Globus pallidus (tissue), 1 donor: ENCODE measurements around the gene ISCA1.

Experiments
- DNase-seq: peaks from one replicate; pipeline ENCODE4 v3.0.0-alpha.2; 2015; ENCODE audit warnings: low spot score

ISCA1 gene

DNA sequence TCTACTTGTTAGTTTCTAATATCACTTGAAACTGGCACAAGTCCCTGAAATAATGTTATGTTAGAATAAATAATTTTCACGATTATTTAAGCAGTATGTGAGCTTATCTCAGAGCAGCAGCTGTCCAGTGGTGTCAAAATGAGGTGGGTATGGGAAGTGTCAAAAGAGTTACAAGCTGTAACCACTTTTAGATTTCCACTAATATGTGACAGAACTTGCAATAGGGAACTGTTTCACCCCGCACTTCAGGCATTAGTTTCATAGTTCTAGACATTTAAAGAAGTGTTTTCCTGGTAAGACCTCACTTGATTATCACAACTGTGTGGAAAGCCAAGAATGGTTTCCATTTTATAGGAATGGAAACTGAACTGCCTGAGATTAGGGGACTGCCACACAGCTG lies 2.9 kb upstream of the ISCA1 start:
- DNase-seq = no peak

DNA sequence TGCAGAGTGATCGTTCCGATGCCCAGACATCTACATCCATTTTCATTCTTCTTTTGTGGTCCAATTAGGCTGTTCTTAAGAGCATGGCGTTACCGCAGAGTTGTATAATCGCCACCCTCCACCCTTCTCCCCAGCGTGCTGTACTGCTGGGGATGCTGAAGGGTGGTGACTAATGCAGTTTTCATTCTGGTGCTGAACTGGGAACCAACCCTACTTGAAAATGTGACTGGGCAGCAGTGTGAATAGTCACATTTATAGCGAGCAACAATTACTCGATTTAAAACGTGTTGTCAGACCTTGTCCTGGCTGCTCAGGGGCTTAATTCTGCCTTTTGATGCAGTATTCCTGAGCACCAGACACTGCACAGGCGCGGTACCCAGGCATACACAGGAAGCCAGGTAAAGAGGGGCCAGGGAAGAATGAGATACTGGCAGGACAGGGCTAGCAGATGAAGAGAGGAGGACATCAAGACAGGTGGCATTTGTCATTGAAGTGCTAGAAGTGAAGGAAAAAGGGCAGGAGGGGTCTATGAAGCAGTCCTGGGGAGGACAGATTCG lies 719 bp upstream of the ISCA1 start:
- no peak for DNase-seq

DNA sequence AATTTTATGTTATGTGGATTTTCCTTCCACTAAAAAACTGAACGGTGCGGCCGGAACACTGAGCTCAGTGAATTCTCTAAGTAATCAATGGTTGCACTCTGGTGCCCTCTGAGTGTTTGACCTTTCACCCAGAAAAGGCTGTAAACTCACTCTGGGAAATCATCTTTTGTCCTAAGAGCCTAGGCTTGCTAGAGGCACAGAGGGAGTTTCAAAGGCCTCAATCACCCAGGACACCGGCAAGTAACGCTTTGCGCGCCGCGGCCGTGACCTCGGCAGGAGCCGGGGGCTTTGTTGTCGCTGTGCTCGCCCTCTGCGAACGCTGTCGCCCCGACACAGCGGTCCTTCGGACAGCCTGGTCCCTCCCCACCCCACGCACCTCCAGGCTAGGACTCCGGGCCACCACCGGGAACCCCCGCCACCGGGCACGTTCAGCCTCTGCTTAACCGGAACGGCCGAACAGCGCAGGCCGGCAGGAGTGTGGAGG lies 703 bp downstream of the ISCA1 start:
- DNase-seq = no peak

DNA sequence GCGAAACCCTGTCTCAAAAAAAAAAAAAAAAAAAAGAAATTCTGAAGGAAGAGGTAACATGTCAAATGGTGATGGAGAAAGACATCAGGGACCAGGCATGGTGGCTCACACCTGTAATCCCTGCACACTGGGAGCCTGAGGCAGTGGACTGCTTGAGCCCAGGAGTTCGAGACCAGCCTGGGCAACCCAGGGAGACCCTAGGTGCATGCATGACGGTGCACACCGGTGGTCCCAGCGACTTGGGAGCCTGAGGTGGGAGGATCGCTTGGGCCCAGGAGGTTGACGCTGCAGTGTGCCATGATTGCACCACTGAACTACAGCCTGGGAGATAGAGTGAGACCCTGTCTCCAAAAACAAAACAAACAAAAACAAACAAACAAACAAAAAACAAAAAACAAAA lies 1.8 kb downstream of the ISCA1 start:
- no peak for DNase-seq

DNA sequence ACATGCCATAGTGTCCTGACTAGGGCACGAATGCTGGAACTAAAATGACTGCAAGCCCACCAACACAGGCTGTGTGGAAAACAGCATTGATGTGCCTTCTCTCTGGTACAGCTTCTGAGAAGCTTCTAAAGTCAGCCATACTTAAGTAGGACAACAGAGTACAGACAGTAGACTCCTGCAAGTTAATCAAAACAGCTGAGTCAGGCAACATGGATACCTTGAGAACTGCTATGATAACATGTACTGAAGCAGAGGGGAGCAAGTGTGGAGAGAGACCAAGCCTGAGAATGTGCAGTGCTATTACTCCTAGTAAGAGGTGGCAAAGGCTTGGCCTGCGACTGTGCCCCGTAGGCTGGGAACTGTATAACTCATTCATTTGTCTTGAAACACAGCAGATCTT lies 2.5 kb downstream of the ISCA1 start:
- no peak for DNase-seq

DNA sequence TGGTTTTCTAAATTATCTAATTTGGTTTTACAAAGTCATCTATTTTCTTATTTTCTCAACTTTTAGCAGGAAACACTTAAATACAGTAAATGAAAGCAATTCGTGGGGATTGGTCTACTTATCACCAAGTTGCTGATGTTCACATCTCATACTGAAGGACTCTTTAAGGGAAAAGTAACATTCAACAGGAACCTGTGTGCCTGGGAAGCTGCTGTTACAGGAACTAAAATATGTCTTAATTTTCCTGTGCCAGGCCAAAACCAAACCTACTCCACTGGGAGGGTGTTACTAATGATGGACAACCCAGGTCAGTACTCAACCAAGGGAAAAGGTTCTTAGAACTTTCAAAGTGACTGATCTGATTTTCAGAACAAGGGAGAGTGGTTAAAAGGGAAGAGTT lies 5.3 kb downstream of the ISCA1 start:
- no peak for DNase-seq

DNA sequence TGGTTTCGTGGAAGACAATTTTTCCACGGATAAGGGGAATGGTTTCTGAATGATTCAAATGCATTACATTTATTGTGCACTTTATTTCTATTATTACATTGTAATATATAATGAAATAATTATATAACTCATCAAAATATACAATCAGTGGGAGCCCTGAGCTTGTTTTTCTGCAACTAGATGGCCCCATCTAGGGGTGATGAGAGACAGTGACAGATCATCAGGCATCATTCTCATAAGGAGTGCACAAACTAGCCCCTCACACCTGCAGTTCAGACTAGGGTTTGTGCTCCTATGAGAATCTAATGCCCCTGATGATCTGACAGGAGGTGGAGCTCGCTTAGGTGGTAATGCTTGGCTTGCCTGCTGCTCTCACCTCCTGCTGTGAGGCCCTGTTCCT lies 6.4 kb downstream of the ISCA1 start:
- DNase-seq = no peak

DNA sequence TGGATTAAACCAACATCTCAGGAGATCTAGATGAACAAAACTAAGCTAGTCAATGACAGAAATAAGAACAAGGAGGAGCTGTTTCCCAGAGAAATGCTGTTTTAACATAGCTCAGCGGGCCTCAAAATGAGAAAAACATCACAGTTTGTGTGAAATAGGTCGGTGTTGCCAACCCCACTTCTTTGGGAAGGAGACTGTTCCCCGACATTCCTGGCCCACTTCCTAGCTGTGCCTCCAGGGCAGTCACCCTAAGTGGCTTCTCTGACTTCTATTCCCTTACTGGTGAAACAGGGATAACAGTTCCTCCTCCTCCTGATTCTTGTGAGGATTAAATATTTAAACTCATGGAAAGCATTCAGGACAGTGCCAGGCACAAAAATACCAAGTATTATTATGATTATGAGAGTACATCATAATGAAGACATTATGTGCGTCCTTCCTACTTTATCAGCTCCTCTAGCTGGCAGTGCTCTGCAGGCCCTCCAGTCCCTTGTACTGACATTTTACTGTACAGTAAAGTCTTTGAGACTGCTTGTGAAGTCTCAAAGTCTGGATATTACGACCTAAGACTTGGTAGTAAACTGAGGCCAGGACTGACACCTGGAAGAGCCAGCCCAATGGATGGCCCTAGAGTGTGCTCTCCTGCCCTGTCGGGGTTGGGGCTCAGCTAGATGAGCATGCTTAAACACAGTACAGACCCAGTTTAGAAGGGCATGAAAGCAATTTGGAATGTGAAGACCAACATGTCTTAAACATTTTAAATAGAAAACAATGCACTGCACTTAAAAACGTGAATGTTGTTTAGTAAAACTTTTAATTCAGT lies 7.3 kb downstream of the ISCA1 start:
- no peak for DNase-seq

DNA sequence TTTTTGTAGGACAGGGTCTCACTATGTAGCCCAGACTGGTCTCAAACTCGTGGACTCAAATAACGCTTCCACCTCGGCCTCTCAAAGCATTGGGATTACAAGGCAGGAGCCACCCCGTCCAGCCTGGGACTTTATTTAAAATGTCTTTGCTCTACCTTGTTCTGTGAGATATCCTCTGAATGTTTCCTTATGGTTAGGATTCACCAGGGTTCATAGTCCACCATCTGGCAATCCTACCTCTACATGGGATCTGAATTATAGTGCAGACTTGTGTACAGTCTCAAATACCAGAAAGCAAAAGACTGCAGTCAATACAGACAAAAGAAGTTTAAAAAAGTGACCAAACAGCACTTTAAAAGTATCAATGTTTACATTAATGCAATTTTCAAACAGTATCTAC lies 10.1 kb downstream of the ISCA1 start:
- no peak for DNase-seq

DNA sequence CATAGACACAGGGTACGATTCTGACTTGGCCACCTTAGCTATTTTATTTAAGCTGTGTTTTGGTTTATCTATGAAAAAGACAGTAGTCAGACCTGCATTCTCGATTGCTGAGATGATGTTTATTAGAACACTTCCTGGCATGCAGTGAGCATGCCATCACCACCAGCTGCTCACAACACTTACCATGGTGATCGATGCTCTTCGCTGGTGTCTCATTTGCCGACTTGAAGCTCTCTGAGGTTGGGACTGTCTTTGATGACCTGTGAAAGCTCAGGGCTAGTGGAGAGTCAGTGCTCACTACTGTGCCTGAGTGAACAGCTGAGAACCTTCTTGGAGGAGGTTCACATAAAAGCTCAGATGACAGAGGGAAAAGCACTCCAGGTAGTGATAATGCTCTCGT lies 18.5 kb downstream of the ISCA1 start:
- no peak for DNase-seq

DNA sequence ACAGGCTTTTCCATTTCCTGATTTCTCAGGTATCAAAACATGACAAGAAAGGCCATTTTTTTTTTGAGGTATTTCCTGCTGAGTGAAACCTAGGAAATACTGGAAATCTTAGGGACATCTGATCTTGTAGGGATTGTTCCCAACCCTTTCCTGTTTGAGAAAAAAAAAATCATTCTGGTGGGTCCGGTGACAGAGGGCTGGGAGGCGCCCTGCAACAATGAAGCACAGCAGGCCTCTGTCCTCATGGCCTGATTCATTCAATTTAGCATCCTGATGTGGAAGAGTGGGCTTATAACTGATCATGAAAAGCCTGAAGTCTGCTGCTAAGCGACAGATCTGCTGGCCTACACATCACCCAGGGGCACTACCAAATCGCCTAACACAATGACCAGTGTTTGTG lies 19.8 kb downstream of the ISCA1 start:
- no peak for DNase-seq

DNA sequence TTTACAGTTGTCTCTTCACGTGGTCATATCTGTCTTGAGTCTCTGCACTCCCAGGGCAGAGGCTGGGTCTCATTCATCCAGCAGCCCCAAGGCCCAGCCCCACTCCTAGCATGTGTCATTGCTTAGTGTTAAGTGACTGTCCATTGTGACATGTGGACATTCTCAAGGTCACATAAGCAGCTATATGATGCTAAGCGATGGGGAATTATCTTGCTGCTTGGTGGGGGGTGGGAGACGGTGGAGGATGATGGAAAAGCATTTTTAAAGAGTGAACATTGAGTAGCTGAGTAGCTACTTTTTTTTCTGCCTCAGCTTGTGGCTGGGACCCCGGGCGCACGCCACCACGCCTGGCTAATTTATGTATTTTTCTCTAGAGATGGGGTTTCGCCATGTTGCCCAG lies 22.8 kb downstream of the ISCA1 start, which contains the start of gene C9orf153:
Gene C9orf153, minus strand, starts transcription at position 101 of the 400 bp plus-strand sequence. CDS start 30,054 bp downstream, outside the sequence.
- no peak for DNase-seq

DNA sequence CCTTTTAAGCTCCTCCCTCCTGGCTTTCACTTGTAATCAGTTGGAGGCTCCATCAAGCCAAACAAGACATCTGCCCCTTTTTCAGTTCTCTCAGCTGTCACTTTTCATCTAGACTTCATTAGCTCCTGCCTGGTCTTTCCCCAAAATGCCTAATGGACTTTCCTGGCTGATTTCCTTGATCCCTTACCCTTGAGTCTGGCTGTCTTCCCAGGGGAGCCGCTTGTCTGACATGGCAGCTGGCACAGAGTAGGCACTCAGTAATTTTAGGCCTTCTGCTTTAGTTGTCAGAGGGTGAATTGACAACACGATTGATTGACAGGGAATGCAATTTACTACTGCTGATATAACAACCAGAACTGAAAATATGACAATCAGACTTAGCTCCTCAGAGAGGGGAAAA lies 24.9 kb downstream of the ISCA1 start:
- DNase-seq = no peak

DNA sequence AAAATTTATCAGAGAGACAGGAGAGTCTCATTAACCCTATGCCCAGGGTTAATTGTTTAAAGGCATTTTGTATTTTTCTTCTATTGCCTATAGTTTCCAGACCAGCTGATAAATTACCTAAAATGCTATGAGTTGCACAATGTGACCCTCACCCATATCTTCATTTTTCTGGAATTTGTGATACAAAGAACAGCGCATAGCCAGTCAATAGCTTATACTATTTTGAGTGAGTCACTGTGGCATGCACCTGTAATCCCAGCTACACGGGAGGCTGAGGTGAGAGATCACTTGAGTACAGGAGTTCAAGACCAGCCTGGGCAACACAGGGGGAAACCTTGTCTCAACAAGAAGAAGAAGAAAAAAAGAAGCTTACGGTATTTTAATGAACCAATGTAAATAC lies 25.7 kb downstream of the ISCA1 start:
- DNase-seq = no peak

DNA sequence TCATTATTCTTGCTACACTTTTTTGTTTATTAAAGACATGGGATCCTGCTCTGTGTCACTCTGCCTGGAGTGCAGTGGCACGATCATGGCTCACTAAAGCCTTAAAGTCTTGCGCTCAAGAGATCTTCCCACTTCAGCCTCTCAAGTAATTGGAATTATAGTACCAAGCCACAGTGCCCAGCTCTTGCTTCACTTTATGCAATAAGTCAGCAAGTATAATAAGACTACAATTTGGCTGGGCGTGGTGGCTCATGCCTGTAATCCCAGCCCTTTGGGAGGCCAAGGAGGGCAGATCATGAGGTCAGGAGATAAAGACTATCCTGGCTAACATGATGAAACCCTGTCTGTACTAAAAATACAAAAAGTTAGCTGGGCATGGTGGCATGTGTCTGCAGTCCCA lies 28.8 kb downstream of the ISCA1 start:
- no peak for DNase-seq

DNA sequence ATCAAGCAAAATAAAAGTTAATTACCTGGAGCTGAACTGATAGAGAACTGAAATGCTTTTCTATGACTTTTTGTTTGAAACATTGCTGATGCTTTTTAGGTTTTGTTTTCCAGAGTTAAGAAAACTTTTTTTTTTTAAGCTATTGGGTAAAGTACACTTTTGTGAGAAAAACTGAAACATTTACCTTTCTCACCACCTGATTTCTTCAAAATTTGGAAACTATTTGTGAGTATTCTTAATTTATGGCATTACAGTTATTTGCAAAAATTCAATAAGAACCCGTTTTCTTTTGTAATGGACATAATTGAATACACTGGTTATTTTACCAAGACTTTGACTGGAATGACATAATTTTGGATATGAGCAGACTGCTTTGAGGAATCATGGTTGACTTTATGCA lies 29.5 kb downstream of the ISCA1 start:
- DNase-seq = no peak

DNA sequence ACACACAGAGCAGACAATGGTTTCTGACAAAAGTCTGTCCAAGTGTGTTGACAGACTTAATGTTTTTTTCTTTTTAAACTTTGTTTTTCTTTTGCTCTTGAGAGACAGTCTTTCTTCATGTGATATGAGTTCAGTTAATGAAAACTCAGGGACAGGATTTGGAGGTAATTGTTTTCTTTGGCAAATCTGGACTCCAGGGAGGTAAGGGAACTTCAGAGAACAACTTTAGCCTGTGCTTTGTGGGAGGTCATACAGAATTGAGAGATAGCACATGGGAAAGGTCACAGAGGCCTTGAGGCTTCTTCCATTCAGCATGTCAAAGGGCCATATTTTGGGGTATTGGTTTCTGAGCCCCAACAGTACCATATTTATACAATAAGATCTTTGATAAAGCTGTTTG lies 32.2 kb downstream of the ISCA1 start:
- DNase-seq = no peak

DNA sequence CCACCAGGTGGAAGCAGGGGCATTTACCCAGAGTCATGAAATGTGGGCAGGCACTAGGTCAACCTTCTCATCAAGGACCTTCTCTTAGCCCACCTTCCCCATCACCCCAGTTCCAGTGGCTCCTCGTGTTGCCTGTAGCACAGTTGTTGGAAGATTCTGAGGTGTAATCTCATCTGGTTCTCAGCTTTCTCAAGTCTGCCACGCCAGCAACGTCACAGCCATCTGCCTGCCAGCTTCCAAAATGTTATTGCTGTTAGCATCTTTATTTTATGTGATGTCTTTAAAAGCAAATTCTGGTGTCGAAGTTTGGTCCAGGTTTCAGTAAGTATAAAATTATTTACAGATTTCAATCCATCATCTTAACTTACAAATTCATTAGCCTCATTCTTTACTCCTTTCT lies 33.6 kb downstream of the ISCA1 start:
- no peak for DNase-seq

DNA sequence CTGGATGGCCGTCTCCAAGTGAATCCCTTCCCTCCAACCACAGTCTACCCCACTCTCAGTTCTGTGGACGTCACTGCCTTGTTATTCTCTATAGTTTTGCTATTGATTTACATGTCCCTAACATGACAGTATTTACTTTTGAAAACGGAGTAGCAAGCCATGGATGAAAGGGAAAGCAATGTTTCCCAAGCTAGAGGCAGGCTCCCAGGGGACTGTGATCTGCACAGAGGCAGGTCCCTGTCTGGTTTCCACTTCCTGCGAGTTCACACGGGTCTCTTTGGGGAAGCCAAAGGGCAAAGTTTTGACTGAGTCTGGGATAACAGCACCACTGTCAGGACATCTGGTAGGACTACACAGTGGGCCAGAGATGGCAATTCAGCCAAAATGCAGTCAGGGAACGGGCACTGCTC lies 35.6 kb downstream of the ISCA1 start:
- DNase-seq = peak; percentile 15

DNA sequence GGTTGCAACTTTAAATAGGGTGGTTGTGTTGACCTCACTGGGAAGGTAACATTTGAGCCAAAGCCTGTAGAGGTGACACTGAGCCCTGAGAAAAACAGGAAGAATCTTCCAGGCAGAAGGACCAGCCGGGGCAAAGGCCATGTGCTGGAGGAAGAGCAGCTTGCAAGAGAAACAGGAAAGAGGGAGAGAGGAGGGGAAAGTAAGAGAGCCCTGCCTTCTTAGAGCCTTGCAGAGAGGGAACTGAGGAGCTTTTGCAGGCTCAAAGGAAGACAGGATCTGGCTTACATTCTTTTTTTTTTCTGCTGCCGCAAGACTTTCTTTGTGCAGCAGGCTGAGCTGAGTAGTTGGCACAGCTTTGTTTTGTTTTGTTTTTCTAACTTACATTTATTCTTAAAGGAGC lies 40.3 kb downstream of the ISCA1 start:
- DNase-seq = no peak

DNA sequence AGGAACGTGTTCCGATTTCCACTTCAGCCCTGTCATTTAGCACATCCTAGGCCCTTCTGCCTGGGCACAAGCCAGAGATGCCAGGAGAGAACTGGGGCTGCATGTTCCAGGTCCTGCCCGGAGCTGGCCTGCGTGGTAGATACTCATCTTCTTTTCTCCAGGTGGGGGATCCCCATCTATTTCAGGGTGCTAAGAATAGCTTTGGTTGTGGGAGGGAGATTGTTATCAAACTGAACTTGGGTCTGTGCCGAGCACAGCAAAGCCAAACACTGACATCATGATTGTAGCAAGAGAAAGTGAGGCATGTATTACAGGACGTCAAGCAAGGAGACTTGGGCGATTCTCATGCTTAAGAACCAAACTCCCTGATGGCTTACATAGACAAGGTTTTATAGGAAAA lies 41.1 kb downstream of the ISCA1 start:
- DNase-seq = no peak

DNA sequence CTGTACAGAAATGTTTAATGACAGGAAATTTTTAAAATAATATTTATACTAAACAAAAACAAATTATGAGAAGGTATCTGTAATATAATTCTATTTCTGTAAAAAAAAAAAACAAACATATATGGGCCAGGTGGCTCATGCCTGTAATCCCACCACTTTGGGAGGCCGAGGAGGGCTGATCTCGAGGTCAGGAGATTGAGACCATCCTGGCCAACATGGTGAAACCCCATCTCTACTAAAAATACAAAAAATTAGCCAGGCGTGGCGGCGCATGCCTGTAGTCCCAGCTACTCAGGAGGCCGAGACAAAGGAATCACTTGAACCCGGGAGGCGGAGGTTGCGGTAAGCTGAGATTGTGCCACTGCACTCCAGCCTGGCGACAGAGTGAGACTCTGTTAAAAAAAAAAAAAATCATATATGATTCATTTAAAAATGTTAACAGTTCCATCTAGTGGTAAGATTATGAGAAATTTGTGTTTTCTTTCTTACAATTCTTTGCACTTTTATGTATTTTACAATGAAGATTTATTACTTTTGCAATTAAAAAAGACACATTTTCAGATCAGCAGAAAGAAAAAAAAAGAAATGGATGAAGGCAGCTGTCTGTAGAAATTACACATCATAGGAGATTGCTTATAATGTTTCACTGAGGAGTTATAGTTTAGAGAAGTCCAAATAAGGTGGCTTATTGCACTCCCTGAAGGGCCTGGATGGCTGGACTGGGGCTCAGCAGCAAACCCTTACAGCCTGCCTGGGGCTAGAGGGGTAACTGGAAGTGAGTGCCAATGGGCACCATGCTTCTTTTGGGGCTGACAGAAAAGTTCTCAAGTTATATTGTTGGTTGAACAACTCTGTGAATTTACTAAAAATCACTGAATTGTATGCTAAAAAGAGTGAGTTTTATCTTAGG lies 43.2 kb downstream of the ISCA1 start:
- no peak for DNase-seq

DNA sequence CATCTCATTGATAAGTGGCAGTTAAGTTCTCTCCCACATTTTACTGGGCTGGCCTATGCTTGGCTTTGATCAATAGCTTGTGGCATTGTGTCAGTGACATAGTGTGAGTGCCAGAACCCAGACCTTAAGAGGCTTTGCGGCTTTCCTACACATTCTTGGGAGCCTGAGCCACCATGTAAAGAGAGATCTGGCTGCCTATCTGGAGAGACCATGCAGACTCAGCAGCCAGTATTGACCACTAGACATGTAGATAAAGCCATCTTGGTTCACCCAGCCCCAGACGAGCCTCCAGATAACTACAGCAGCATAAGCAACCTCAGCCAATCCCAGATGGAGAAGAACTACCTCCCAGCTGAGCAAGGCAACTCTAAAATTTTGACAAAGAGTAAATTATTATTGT lies 51.5 kb downstream of the ISCA1 start:
- no peak for DNase-seq
